Mucosa of stomach (tissue), 1 donor: ENCODE measurements around the gene LTBP3.
"Not testable (repeated sequence)": the region's sequence is repeated elsewhere in the genome, so short reads cannot be mapped to it uniquely, and the experiment has no call there.

Source experiments
- H3K27me3 ChIP-seq: one replicate; pipeline ENCODE4 v1.7.0; 2013; ENCODE audit warnings: mild to moderate bottlenecking, low read length; ENCODE audit not compliant: control insufficient read depth, insufficient read depth
- H3K36me3 ChIP-seq: one replicate; pipeline ENCODE4 v1.7.0; 2013; ENCODE audit warnings: low read length; ENCODE audit not compliant: control insufficient read depth, insufficient read depth
- H3K4me1 ChIP-seq: one replicate; pipeline ENCODE4 v1.7.0; 2013; ENCODE audit warnings: mild to moderate bottlenecking, low read length; ENCODE audit not compliant: control insufficient read depth, insufficient read depth
- H3K4me3 ChIP-seq: one replicate; pipeline ENCODE4 v1.7.0; 2013; ENCODE audit warnings: low read length
- H3K9ac ChIP-seq: one replicate; pipeline ENCODE4 v1.7.0; 2013; ENCODE audit warnings: mild to moderate bottlenecking, low read length, moderate library complexity
- H3K9me3 ChIP-seq: one replicate; pipeline ENCODE4 v1.7.0; 2013; ENCODE audit warnings: mild to moderate bottlenecking, low read length, moderate library complexity; ENCODE audit not compliant: control insufficient read depth
- donor health status: Pancreatic carcinoma.

Gene LTBP3

DNA sequence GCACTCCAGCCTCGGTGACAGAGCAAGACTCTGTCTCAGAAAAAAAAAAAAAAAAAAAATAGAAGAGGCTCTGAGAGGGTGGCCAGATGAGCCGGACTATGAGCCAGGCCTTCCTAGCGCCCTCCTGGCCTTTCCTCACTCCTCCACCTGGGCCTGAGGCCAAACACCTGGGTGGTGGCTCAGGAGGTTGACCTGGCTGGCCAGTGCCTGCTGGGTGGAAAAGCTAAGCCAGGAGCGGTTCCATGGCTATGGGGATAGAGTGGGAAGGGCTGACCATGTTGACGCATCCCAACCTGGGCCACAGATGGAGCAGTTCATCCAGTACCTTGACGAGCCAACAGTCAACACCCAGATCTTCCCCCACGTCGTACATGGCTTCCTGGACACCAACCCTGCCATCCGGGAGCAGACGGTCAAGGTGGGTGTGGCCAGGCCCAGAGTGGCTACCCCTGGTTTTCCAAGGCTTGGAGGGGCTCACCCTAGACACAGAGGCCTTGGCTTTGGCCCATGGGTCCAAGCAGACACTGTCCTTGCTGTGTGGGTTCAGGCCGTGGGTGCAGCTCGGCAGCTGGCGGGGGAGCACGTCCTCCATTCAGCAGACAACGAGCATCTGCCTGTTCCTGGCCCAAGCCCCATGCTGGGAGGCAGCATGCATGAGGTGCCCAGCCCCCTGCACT is 25.6 kb downstream of the LTBP3 start:
- H3K27me3 ChIP-seq, result no peaks in the 10 kb centered on the region
- no peaks in the 10 kb centered on the region for H3K9me3 ChIP-seq
- peaks cover 21% of the 10 kb centered on the region for H3K36me3 ChIP-seq
- H3K4me3 ChIP-seq, result no peak overlapping the region
- no peak overlapping the region for H3K9ac ChIP-seq
- no peaks in the 10 kb centered on the region for H3K4me1 ChIP-seq

DNA sequence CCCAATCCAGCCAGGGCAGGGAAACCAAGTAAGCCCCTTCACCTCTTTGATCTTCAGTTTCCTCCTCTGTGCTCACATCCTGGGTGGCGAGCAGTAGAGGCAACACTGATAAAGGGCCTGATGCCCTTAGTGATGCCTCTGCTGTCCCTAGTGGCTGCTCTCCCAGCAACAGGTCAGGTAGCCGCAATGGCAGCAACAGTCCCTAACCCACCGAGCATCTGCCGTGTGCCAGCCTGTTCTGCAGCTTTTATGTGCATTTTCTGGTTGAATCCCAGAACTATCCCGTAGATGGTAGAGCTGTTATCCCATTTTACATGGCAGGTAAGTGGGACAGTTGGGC is 28.0 kb downstream of the LTBP3 start:
- Histone ChIP-seq H3K27me3 (no peaks in the 10 kb centered on the region), H3K36me3 (peaks cover 21% of the 10 kb centered on the region), H3K4me3 (no peak overlapping the region), H3K9ac (no peak overlapping the region), H3K9me3 (no peaks in the 10 kb centered on the region), H3K4me1 (peaks cover 10% of the 10 kb centered on the region)

GRCh38 chr11:65529475-65530156 is 28.5 kb downstream of the LTBP3 start:
- H3K36me3 ChIP-seq, result peaks cover 21% of the 10 kb centered on the region
- H3K27me3 ChIP-seq, result no peaks in the 10 kb centered on the region
- no peak overlapping the region for H3K4me3 ChIP-seq
- H3K9me3 ChIP-seq, result no peaks in the 10 kb centered on the region
- no peak overlapping the region for H3K9ac ChIP-seq
- H3K4me1 ChIP-seq, result peaks cover 10% of the 10 kb centered on the region

DNA sequence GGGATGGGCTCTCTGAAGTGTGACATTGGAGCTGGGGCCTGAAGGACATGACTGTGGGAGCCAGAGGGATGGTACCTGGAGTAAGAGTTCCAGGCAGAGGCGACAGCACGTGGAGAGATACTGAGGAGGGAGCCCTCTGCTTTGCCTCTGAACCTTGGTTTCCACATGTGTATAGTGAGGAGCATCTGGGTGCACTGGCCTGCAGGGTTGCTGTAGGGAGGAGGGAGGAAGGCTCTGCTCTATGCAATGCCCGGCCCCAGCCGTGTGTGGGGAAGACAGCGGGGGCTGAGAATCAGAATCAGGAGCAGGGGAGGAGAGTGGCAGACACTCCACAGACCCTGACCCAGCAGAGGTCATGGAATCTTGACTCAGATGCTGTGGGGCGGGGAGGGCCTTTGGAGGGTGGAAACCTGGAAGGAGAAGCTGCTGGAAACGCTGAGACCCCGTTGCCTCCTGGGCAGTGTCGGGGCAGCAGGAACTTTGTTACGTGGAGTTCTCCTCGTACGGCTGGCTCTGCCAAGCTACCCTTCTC is 29.3 kb downstream of the LTBP3 start:
- Histone ChIP-seq H3K4me1 (peaks cover 14% of the 10 kb centered on the region), H3K36me3 (peaks cover 21% of the 10 kb centered on the region), H3K9ac (no peak overlapping the region), H3K9me3 (no peaks in the 10 kb centered on the region), H3K4me3 (no peak overlapping the region), H3K27me3 (no peaks in the 10 kb centered on the region)

DNA sequence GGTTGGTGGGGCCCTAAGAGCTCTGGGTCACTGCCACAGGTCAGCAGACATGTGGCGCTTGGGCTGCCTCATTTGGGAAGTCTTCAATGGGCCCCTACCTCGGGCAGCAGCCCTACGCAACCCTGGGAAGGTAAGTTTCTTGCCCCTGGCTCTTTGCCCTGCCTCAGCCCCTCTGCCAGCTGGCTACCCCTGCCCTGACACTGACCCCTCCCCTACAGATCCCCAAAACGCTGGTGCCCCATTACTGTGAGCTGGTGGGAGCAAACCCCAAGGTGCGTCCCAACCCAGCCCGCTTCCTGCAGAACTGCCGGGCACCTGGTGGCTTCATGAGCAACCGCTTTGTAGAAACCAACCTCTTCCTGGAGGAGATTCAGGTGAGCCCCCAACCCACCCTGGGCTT is 31.4 kb downstream of the LTBP3 start:
- Histone ChIP-seq H3K4me3 (no peak overlapping the region), H3K9ac (no peak overlapping the region)

DNA sequence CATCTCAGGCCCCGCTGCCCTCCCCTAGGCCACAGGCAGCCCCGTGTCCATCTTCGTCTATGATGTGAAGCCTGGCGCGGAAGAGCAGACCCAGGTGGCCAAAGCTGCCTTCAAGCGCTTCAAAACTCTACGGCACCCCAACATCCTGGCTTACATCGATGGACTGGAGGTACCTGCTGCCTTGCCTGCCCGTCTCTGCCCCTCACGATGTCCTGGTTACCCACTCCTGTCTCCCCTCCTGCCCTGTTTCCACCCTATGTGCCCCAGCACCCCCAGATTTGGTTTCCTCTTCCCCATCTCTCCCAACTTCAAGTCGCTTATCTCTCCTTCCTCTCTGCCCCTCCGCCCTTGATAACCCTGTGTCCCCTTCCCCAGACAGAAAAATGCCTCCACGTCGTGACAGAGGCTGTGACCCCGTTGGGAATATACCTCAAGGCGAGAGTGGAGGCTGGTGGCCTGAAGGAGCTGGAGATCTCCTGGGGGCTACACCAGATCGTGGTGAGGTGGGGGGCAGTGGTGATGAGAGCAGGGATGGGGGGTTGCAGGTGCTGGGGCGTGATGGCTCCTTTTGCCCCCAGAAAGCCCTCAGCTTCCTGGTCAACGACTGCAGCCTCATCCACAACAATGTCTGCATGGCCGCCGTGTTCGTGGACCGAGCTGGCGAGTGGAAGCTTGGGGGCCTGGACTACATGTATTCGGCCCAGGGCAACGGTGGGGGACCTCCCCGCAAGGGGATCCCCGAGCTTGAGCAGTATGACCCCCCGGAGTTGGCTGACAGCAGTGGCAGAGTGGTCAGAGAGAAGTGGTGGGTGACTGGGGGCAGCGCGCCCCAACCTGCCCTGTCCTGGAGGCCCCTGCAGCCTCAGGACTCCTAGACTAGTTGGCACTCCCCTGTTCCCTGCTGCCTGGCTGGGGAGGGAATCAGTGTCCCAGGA is 32.3 kb downstream of the LTBP3 start:
- H3K9me3 ChIP-seq, result no peaks in the 10 kb centered on the region
- H3K4me1 ChIP-seq, result peaks cover 14% of the 10 kb centered on the region
- H3K4me3 ChIP-seq, result peak overlapping the region; percentile 81
- H3K9ac ChIP-seq, result peak overlapping the region; percentile 83
- no peaks in the 10 kb centered on the region for H3K27me3 ChIP-seq
- H3K36me3 ChIP-seq, result peaks cover 4% of the 10 kb centered on the region

More for the DNA sequence above, 31.4 kb downstream of the LTBP3 start:
- Histone ChIP-seq H3K4me1 (peaks cover 14% of the 10 kb centered on the region), H3K36me3 (peaks cover 13% of the 10 kb centered on the region), H3K9me3 (no peaks in the 10 kb centered on the region), H3K27me3 (no peaks in the 10 kb centered on the region)

- peak within 1 kb of the TSS; percentile 83 for H3K9ac ChIP-seq
- no peaks in the 10 kb centered on the region for H3K27me3 ChIP-seq
- peaks cover 4% of the 10 kb centered on the region for H3K36me3 ChIP-seq
- H3K9me3 ChIP-seq, result no peaks in the 10 kb centered on the region
- H3K4me1 ChIP-seq, result peaks cover 14% of the 10 kb centered on the region
- peak within 1 kb of the TSS; percentile 81 for H3K4me3 ChIP-seq
Measured at GRCh38 chr11:65524741-65525545, 33.2 kb downstream of the LTBP3 start, which contains the start of gene SCYL1. SCYL1 (plus strand) TSS chr11:65525083; CDS start chr11:65525154, 71 bp downstream.

DNA sequence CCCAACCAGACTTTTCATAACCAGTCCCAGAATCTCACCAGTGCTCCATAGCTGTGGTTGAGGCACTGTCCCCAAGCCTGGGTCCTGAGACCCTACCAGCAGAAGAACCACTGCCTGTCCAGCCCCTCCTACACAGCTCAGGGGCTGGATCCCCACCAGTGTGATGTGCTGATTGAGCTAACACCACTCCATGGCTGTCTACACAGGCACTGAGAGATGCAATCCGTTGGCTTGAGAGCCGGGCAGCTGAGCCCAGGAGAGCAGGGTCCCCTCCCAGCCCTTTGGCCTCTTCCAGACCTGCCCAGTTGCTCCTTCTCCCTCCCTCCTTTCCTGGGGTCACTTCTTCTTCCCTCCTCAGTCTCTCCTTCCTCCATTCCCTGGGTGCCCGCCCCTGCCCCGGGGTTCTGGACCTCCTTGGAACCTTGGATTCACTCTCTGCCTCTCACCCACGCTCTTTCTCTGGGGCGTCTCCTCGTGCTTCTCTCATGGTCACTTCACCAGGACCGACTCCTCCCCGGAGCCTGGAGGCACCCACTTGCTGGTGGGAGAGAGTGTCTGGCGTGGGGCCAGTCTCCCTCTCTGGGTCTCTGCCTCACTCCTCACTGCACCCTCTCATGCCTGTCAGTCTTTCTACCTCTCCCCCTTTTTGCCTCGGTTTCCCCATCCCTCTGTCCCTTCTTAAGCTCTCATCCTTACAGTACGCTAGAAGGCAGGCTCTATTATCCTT is 34.0 kb downstream of the LTBP3 start:
- H3K4me1 ChIP-seq, result peaks cover 14% of the 10 kb centered on the region
- no peaks in the 10 kb centered on the region for H3K27me3 ChIP-seq
- no peaks in the 10 kb centered on the region for H3K36me3 ChIP-seq
- peak overlapping the region; percentile 34 for H3K9ac ChIP-seq
- no peak overlapping the region for H3K4me3 ChIP-seq
- no peaks in the 10 kb centered on the region for H3K9me3 ChIP-seq

- not testable (repeated sequence) for H3K9me3 ChIP-seq, H3K4me3 ChIP-seq, H3K9ac ChIP-seq, H3K36me3 ChIP-seq, H3K27me3 ChIP-seq
- H3K4me1 ChIP-seq, result peaks cover 14% of the 10 kb centered on the region
Measured at GRCh38 chr11:65523631-65523968, 34.6 kb downstream of the LTBP3 start.

DNA sequence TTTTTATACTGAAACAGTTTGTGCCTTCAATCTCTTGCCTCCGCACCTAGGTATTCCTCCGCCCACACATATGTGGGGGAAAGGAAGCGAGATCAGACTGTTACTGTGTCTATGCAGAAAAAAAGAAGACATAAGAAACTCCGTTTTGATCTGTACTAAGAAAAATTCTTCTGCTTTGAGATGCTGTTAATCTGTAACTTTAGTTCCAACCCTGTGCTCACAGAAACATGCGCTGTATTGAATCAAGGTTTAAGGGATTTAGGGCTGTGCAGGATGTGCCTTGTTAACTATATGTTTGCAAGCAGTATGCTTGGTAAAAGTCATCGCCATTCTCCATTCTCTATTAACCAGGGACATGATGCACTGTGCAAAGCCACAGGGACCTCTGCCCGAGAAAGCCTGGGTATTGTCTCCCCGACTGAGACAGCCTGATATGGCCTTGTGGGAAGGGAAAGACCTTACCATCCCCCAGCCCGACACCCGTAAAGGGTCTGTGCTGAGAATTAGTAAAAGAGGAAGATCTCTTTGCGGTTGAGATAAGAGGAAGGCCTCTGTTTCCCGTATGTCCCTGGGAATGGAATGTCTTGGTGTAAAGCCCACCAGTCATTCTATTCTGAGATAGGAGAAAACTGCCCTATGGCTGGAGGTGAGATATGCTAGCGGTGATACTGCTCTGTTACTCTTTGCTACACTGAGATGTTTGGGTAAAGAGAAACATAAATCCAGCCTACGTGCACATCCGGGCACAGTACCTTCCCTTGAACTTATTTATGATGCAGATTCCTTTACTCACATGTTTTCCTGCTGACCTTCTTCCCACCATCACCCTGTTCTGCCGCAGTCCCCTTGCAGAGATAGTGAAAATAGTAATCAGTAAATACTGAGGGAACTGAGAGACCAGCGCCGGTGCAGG is 35.2 kb downstream of the LTBP3 start:
- not testable (repeated sequence) for H3K36me3 ChIP-seq

More for the DNA sequence above, 35.2 kb downstream of the LTBP3 start:
- H3K9me3 ChIP-seq, H3K4me3 ChIP-seq, H3K27me3 ChIP-seq, H3K9ac ChIP-seq: not testable (repeated sequence)
- H3K4me1 ChIP-seq, result peaks cover 14% of the 10 kb centered on the region
